Measurements from ENCODE around the gene PLCH1. TPM values are rescaled to one million over a fixed set of nuclear protein-coding genes. Genes with fewer than 3 reads are reported as not detected.

PLCH1 gene
- total and polyA plus RNA-seq, 2 of the 8 experiments (the other 6 are each of a cell fraction or from before 2014, with no cell fraction given): 5.8 to 17.2 TPM

- Histone ChIP-seq H2BK120ac (replicated peaks; ENCODE audit: low read depth, low read length) (no peak overlapping the region), H3K4ac (replicated peaks; ENCODE audit: insufficient read length, low read depth, low read length) (no peak overlapping the region), H2BK5ac (ENCODE audit: low read depth, low read length) (no peak overlapping the region), H3K79me1 (ENCODE audit: low read depth, low read length) (no peaks in the 10 kb centered on the region), H4K8ac (ENCODE audit: extremely low read depth, insufficient read depth, low read length) (no peak overlapping the region), H3K36me3 (ENCODE audit: control insufficient read depth in 2 of 4, insufficient read depth in 4 of 4, low read length in 3 of 4) (no peaks in the 10 kb centered on the region), H3K4me1 (replicated peaks in 1 of 4; ENCODE audit: control insufficient read depth in 3 of 4, insufficient read depth in 4 of 4, low read length in 3 of 4) (no peaks in the 10 kb centered on the region), H3K27me3 (replicated peaks in 1 of 4; ENCODE audit: control insufficient read depth in 3 of 4, extremely low read depth in 1 of 4, insufficient read depth in 3 of 4, low read length in 3 of 4) (no peaks in the 10 kb centered on the region), H2BK15ac (ENCODE audit: low read length) (no peak overlapping the region), H3K4me2 (ENCODE audit: insufficient read depth in 1 of 2, low read depth in 2 of 2, low read length in 2 of 2) (no peak overlapping the region), H4K5ac (ENCODE audit: insufficient read length, low read depth, low read length) (no peak overlapping the region), H3K27ac (ENCODE audit: low read depth, low read length) (no peak overlapping the region), H3K18ac (ENCODE audit: extremely low read depth, low read length) (no peak overlapping the region), H3K79me2 (ENCODE audit: control insufficient read depth in 1 of 2, insufficient read depth in 2 of 2, low read length in 2 of 2) (no peaks in the 10 kb centered on the region), H3K23me2 (ENCODE audit: low read depth, low read length) (no peaks in the 10 kb centered on the region), H3K56ac (replicated peaks; ENCODE audit: insufficient read length, low read depth, low read length) (no peak overlapping the region), H3K14ac (ENCODE audit: insufficient read length) (no peak overlapping the region), H3K23ac (ENCODE audit: insufficient read length) (no peak overlapping the region), H2BK20ac (ENCODE audit: low read length) (no peak overlapping the region), H2AK5ac (ENCODE audit: low read depth, low read length) (no peak overlapping the region), H3K4me3 (ENCODE audit: extremely low read depth in 1 of 4, insufficient read depth in 2 of 4, low read depth in 3 of 4, low read length in 4 of 4) (no peak overlapping the region), H2AFZ (ENCODE audit: low read length) (no peak overlapping the region), H2BK12ac (ENCODE audit: low read depth, low read length) (no peak overlapping the region), H3K9me3 (ENCODE audit: insufficient read depth in 2 of 2, low read depth in 1 of 2, low read length in 1 of 2) (peaks cover 0 to 7% of the 10 kb centered on the region in 2 experiments; a peak in 1 of 4 replicates), H3K9ac (replicated peaks in 1 of 4; ENCODE audit: extremely low read depth in 1 of 4, low read depth in 3 of 4, low read length in 3 of 4) (no peak overlapping the region), H4K20me1 (replicated peaks in 1 of 2; ENCODE audit: control insufficient read depth in 1 of 2, insufficient read depth in 2 of 2, low read length in 2 of 2) (no peaks in the 10 kb centered on the region), H4K91ac (replicated peaks; ENCODE audit: insufficient read length, low read length) (no peak overlapping the region)
- 94% methylated on average over 5 of the region's 5 CpGs; no CpG with 5 or more reads in 1 of the 2 experiments for WGBS, 2 experiments (ENCODE audit: extremely low coverage in 1 of 2, insufficient coverage in 1 of 2, insufficient read length in 1 of 2, insufficient replicate concordance in 2 of 2, low coverage in 1 of 2, low lambda C conversion rate in 2 of 2, missing lambda C conversion rate in 1 of 2)
- CTCF ChIA-PET (ENCODE audit: partially characterized antibody): interaction anchor here (0.7 to 2.4 kb wide), 4 partner anchors 24 to 503 kb away, joined by 3 to 12 read pairs (median 3); no protein-coding TSS in a partner anchor
- FAIRE-seq: no peak
- no peak for DNase-seq (ENCODE audit: low read depth in 1 of 2, low spot score in 2 of 2)
- TF ChIP-seq TEAD4 (IDR thresholded peaks at IDR 0.05; ENCODE audit: low read depth, low read length) (no peak), RFX5 (IDR thresholded peaks at IDR 0.05; ENCODE audit: borderline replicate concordance, low read depth, low read length) (no peak), SP2 (IDR thresholded peaks at IDR 0.05; ENCODE audit: low read length) (no peak), CHD1 (IDR thresholded peaks at IDR 0.05; ENCODE audit: low read depth, low read length) (no peak), BRCA1 (IDR thresholded peaks at IDR 0.05; ENCODE audit: low read depth, low read length) (no peak), RAD21 (IDR thresholded peaks at IDR 0.05 in 1 of 2, conservative IDR thresholded peaks at IDR 0.05 in 1 of 2; ENCODE audit: low read depth in 2 of 2, low read length in 2 of 2) (peak; percentile 59 to 61), CTCF (IDR thresholded peaks at IDR 0.05; ENCODE audit: control extremely low read depth in 1 of 3, insufficient read depth in 1 of 3, low read depth in 1 of 3, low read length in 3 of 3) (peak in 2 of 3 experiments; percentile 16 to 39; a peak in 2 of 4 replicates)
- POLR2A ChIA-PET (ENCODE audit: partially characterized antibody): no interaction called here
Measured at GRCh38 chr3:155411500-155412223, 333.2 kb downstream of the PLCH1 start.

All from H1 (cell line).